Stimulated activated CD4-positive, alpha-beta T cell treated with anti-CD3 and anti-CD28 coated beads, Interleukin-4, amount 100 ng/mL, for 48 hours (primary cell): ENCODE measurements around the gene TEX53.
A peak's percentile ranks its signal among the peaks of the same experiment; 100 is the strongest.

Experiments
- DNase-seq, 2 donors: peaks; one replicate each; pipeline ENCODE4 v3.0.0-alpha.2; 2020; ENCODE audit warnings: low read depth in 2 of 2

TEX53 gene

DNA sequence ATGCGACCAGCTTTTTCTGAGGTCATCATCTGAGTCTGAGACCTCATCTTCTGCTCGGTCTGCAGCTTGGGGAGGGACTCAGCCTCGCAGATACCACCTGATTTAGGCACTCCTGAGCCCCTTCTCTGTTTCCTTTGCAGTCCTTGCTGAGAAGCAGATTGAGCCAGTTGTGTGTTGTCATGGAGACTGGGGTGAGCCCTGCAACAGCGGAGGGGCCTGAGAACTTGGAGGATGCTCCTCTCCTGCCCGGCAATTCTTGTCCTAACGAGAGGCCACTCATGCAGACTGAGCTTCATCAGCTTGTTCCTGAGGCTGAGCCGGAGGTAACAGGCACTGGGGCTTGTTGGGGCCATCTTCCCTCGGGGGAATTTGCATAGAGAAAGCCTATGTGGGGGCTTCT is 19.2 kb downstream of the TEX53 start:
- DNase-seq: no peak

DNA sequence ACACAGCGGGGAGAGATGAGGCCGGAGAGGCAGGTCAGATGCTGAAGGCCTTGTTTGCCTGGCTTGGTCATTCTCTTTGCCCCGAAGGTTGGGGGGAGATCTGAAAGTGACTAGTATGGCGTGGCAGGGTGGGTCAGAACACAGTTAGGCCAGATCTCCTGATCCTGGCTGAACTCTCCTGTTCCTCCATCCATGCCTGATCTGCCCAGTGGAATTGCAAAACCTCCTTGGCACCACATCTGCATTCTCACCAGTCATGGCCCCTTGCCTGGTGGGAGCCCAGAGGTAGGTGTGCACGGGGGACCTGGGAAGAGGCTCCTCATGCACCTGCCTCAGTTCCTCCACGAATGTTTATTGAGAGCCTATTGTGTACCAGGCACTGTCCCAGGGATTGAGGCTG is 23.2 kb downstream of the TEX53 start:
- DNase-seq: no peak

DNA sequence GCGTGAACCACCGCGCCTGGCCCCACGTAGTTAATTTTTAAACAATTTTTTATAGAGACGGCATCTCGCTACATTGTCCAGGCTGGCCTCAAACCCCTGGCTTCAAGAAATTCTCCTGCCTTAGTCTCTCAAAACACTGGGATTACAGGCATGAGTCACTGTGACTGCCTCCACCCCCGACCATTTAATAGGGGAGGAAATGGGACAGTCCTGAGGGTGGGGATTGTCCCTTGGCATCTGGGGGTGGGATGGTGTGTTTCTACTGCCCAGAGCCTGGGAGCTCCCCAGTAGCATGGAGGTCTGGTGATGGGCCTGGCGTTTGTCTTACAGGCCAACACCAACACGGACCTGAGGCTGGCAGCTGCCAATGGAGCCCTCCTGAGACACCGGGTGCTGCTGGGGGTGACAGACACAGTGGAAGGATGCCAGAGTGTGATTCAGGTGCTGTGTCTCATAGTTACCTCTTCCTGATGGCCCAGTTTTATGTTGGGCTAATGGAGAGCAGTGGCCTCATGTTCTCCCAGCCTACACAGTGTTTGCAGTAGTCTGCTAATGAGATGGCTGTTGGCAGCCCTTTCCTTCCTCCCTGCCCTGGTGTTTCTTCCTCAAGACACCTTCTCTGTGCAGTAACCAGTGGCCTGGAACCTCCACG is 24.0 kb downstream of the TEX53 start:
- DNase-seq: no peak

DNA sequence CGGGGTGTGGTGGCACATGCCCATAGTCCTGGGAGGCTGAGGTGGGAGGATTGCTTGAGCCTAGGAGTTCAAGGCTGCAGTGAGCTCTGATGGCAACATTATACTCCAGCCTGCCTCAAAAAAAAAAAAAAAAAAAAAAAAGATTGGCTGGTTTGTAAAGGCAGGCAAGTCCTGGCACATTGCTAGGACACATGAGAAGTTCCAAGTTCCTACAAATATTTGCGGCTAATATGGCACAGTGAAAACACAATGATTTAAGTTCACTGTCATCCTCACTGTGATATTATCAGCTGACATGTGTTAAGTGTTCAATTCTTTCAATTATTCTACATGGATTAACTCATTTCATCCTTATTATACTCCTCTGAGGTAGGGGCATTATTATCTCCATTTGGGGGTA is 26.4 kb downstream of the TEX53 start:
- DNase-seq: no peak

DNA sequence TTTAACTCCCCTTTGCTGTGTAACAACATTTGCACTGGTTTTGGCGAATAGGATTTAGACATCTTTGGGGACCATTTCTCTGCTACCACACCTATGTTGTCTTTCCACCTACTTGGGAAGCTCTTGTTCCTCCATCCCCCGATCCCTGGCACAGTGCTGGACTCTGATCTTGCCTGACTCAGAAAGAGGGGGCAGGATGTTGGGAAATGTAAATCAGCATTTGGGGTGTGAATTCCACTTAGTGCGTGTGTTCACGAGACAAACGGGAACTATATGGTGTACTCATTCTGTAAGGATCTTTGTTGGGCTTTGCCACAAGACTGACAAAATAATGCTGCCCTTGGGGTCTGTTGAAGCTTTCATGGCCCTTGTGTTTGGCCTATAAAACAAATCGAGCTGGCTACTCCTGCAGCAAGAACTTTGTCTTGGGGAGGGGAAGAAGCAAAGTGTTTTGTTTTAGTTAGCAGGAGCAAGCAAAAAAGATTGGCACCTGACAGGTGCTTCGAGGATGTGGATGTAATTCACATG is 28.0 kb downstream of the TEX53 start:
- DNase-seq: no peak

DNA sequence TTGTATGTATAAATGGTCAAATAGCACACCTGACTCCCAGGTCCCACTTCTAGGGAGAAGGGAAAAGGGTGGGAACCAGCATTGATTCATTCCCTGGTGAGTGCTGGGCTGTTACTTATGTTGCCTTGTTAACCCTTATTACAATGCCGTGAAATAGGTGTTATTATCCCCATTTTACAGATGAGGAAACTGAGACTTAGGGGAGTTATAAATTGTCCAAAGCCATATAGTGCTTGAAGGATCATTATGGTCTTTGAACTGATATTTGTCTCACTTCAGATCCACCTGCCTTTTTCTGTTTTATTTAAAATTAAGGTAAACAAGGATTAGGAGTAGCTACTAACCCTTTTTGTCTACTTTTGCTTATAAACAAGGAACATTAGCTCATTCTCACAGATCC is 30.1 kb downstream of the TEX53 start:
- no peak for DNase-seq

DNA sequence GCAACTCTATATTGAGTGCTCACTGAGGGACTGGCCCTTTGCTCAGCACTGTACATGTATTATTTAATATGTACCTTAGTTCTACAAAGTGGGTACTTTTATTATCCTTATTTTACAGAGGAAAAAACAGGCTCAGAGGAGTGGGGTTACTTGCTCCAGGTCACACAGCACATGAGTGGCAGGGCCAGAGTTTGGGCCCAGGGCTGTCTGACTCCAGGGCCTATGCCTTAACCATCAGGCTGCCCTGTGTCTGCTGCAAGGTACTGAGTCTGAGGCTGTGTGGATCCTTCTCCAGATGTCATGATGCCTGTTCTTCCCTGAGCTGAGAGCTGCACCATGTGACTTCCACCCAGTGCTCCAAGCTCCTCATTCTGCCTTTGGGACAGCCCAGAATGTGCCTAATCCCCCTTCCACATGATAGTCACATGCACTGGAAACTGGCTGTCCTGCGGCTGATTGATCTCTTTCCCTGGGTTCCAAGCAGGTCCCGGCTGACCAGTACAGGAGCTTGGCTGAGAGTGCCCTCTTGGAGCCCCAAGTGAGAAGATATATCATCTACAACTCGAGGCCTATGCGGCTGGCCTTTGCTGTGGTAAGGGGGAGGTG is 31.1 kb downstream of the TEX53 start:
- DNase-seq: no peak

DNA sequence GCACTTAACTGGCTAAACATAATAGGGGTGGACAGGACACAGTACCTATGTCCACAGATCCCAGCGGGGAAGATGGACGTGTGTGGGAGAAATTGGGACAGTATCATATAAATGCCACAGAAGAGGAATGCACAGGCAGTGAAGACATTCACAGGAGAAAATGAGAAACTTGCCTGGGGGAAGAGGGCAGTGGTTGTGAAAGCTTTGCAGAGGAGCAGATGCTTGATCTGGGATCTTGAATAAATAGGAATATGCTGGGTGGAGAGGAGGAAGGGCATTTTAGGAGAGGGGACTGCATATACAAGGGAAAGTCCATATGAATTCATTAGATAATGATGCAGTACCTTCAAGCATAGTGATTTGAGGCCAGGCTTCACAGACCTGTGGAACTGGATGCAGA is 32.9 kb downstream of the TEX53 start:
- no peak for DNase-seq

DNA sequence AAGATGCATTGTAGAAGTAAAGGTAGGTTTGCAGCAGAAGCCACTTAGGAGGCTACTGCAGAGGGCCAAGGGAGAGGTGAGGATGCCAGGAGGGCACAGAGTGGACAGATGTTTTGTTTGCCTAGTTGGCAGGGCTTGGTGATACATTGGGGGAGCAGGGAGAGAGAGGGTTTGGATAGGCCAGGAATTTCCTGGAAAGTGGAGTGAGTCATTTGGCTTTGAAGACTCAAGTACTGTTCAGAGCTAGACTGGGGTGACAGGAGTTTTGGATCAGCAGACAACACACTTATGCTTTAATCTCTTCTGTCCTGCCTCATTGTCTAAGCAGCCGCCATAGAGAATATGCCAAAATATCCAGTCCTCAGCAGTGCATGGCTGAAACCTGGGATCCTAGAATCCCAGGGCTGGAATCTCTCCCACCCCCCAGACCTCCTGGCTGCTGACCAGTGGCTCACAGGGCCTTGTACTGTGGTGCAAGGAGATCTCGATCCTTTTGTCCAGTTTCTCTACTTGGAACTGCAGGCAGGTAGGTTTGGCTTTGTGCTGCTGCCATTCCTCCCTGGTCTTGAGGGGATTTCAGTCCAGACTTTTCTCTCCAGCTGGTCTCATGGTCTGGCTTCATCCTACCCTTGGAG is 35.5 kb downstream of the TEX53 start:
- DNase-seq: no peak

DNA sequence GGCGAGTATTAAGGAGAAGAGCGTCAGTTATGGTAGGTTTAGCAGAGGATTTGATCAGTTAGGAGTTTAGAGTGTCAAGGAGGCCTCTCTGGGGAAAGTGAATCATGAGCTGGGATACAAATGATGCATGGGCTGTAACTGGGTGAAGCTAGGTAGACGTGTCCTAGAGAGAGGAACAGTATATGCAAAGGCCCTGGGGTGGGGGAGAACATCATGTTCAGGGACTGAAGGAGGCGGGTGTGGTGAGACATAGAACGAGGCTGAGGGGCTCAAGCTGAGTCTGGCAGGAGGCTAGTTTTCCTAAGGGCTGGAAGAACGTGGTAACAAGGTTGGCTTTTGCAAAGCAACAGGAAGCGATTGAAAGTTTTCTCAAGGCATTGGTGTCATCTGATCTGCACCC is 36.0 kb downstream of the TEX53 start:
- DNase-seq: no peak

DNA sequence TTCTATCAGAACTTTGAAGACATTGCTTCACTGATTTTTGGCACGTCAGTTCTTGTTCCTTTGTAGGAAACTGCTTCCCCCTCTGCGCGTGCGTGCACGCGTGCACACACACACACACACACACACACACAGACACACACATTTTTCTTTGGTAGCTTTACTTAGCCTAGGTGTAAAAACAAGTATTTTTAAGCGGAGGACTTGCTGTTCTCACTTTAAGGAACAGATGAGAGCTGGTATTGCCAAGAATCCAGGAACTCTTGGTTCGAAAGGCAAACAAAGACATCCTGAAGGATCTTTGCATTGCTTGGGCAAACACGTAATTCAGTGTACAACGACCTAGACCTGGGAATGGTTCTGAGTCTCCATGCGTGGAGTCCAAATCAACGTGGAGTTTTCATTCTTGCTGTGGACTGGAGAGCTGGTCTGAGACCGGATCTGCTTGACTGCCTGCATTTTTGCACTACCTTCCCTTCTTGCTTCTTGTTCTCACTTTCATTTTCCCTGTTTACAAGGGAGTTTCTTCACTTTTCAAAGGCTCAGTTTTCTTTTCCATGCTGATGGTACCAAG is 38.3 kb downstream of the TEX53 start:
- DNase-seq: no peak

DNA sequence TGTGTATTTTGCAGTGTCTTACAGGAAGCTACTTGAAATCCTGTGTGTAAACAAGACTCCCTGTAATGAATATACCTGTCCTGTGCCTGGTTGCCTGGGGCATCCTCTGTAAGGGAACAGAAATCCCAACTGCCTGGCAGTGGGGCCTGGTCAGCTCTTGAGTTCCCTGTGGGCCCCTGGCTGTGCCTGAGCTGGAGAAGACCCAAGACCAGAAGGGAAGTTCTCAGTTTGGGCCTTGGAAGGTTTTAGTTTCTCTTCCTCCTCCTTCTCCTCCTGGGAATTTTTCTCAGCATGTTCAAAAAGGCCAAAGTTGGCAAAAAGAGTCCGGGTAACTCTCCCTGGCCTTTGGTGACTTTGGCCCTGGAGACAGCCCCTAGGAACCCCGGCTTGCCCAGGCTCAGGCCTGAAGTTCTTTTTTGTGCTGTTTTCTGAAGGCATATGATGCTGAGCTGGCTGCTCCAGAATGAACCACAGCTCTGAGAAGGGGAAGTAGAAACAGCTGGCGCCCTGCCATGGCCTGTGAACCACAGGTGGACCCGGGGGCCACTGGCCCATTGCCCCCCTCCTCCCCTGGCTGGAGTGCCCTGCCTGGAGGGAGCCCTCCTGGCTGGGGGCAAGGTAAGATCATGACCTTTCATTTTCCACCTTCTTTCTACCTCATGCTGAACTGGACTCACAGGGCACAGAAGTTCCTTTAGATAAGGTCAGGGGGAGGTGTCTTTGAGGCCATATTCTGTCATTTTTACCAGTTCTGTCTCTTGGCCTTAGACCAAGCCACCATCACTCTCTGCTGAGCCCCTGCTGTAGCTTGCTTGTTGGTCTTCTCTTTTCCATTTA is 40.7 kb downstream of the TEX53 start:
- no peak for DNase-seq

DNA sequence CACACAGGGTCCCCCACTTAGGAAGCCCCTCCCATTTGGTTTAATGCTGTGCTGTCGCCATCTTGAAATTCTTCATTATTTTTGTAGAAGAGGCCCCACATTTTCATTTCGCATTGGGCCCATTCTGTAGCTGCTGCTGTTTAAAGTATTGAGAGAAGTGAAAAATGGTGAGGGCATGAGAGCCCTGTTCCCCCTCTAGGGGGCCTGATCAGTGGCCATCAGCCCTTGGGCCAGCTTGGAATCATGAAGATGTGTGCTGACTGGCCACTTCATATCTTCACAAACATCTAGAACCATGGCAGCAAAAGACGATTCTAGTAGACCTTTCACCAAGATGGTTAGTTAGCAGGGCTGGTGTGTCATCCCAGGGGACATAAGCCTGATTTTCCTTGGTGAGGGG is 43.2 kb downstream of the TEX53 start:
- DNase-seq: no peak

DNA sequence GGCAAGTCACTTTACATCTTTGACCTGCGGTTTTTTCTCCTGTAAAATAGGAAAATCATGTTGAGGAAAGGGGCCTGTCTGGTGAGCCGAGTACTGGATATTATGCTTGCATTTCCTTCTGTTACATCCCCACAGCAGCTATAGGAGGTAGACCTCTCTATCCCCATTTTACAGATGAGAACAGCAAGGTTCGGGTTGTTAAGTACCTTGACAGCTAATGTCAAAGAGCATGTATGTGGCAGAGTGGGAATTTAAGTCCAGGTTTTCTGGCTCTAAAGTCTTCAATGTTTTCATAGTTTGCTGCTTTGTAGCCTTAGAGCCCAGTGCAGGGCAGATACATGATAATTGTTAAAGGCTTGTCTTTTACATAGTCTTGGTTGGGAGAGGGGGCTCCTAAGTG is 43.7 kb downstream of the TEX53 start:
- no peak for DNase-seq

DNA sequence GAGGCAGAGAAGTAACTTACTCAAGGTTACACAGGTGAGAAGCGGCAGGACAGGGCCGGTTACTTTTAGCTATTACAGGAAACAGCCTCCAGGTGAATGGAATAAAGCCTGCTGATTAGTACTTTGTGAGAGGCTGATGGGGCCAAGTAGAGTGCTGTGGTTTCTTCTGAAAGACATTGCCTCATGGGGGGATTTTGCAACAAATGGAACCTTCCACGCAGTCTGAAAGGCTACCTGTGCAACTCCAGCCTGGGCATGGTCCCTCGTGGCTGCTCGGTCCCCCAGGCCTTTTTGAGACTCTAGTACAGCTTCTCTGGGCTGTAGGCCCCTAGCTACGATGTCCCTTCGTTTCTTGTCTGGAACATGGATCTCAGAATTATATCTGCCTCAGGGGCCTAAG is 44.5 kb downstream of the TEX53 start:
- DNase-seq: no peak

DNA sequence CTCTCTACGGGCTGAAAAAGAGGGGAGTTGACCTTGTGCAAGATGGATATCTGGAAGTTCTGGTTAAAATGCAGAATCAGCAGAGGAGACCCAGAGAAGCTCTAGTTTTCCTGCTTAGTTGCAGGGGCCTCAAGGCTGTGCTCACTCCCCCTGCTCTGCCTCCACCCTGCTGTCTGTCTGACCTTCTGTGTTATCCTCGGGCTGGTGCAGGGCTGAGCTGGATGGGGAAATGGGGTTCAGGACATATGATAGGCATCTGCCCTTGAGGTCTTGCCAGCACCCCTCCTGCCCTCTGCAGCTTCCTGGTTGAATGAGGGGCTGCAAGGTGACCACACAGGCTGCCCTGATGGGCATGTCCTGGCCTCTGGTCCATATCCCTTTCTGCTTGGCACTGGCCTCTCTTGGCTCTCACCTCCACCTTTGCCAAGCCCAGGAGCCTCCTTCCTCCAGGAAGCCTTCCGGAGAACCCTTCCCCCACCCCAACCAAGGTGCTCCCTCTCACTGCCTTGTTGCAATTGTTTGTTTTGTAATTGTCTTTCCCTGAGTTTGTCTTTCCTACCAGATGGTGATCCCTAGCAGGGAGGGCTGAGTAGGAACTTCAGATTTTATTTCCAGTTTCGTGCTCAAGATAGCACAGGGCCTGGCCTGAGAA is 45.2 kb downstream of the TEX53 start:
- DNase-seq: no peak

DNA sequence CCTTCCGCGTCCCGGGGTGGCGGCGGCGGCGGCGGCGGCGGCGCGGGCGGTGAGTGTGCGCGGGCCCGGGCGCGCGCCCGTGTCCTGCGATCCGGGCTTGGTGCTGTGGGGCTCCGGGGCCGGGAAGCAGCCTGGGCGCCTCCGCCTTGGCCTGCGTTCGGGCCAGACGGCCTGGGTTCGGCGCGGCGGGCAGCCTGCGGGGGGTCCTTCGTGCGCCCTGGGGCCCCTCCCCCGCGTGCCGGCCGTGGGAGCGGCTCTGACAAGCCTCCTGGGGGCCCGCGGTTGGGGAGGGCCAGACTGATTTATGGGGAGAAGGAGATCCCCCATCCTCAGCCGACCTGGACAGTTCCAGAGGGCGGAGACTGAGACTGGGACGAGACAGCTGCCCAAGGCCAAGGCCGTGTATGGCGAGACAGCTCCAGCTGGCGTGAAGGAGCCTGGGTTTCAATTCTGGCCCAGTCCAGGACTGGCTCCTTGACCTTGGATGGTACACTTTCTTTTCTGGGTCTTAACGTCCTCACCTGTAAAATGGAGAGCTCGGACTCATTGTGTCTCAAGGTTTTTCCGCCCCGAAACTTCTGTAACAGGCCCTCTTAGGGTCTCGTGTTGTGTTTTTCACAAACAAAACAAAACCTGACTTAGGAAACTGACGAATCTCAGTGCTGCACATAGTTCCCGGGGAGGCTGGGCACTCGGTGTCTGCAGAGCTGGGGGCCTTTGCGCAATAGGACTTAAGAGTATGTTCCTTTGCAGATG is 45.9 kb downstream of the TEX53 start:
- DNase-seq: peak; percentile 15 to 37

DNA sequence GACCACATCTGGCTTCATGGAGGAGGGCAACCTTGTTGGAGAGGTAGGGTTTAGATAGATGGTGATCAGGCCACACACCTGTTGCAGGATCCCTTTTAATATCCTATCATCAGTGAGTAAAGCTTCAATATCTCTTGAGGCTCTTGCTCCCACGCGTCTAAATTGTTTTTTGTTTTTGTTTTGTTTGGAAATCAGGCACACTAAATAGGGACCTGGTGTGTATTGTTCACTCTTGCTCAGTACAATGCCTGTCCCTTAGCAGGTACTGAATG is 49.1 kb downstream of the TEX53 start:
- DNase-seq: no peak

DNA sequence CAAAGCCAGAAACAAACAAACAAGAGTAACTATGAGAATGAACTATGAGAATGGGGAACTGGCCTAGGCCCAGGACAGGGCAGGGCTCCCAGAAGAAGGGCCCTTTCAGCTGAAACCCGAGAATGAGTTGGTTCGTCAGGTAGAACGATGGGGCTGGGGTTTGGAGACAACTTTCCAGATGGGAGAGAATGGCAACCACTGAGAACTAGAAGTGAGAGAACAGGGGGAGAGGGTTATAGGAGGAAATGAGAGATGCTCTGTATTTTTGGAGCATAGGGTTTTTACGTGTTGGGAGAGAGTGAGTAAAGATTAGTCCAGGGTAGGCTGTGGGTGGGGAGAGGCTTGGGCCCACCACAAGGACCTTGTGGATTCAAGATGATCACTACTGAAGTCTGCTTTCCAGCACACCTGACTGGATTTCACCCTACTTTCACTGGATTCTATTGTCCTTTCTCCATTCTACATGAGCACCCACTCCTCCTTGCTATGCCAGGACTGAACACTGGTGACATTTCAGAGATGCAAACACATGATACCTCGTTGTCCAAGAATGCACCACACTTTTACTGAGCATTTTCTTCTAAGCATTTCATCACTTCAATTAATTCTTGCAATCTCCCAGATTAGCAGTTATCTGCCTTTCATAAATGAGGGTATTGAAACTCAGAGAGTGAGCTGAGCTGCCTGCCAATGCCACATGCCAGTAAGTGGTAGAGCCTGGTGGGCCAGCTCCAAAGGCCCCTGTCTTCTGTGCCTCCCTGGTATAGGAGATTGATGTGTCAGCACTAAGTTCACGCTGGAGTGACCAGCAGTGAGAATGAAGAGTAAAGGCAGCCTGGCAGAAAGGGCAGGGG is 49.7 kb downstream of the TEX53 start:
- DNase-seq: no peak

DNA sequence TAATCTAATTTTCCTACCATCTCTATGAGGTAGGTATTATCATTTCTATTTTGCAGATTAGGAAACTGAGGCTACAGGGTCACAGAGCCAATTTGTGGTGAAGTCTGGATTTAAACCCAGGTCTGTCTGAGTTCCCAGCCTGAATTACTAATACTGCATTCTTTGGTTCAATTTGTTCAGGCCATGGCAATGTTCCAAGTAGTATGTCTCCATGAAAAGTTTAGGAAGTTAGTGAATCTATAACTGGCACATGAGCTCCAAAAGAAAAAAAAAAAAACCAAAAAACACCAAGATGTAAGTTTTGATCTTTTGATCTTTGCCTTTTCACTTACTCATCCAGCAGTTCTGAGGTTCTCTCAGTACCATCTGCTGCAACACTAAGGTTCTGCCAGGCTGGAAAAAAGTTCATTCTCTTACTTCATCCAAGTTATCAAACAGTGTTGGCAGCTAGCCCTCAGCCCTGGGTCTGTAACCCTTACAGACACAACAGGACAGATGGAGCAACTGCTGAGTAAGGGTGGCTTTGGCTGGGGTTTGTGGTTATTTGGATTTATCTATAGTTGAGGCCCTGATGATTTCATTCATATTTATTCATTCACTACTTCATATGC is 50.9 kb downstream of the TEX53 start:
- DNase-seq: no peak
